Omental fat pad (tissue), 4 donors: ENCODE data around the gene TRMT112. TPM values are rescaled to one million over a fixed set of nuclear protein-coding genes. Genes with fewer than 3 reads are reported as not detected.

ENCODE experiments used
- ATAC-seq: fragments of 150-250 bp; one replicate; pipeline ENCODE4 v1.9.1; 2016; ENCODE audit warnings: mild to moderate bottlenecking, moderate library complexity; ENCODE audit not compliant: low FRiP score
- DNase-seq: peaks from one replicate; pipeline ENCODE4 v3.0.0-alpha.2; 2019; ENCODE audit warnings: low spot score
- total RNA-seq, 4 donors: library from RNA; depleted of rRNA; stranded (reverse); fragments of >200 nt; gene quantifications; one replicate each; pipeline ENCODE4 v1.1.0, GENCODE V29; 2016
- TF ChIP-seq, protein P1 (sequence below), 3 donors: fragments of 450-650 bp; IDR thresholded peaks; one replicate each; pipeline ENCODE4 v1.5.1; 2016 to 2017; ENCODE audit warnings: antibody characterized with exemption in 3 of 3, mild to moderate bottlenecking in 3 of 3, moderate library complexity in 2 of 3

The TRMT112 gene
- total RNA-seq, 4 donors from 2014 or later: 180 to 263 (median 215) TPM

DNA sequence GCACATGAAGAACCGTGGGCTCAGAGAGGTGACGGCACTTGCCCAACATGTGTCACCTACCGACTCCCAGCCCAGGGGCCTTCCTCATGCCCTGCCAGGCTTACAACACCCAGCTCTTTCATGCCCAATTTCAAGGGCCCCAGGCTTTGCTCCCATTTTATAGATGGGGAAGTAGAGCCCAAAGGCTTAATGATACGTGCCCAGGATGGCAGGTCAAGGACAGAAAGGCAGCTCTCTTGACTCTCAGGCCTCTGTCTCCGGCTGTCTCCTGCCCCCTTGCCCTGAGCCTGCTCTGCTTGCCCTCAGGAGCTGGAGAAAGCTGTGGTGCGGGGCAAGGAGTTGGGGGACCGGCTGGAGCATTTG, 31.6 kb upstream of the TRMT112 start:
- TF ChIP-seq, protein P1, sequence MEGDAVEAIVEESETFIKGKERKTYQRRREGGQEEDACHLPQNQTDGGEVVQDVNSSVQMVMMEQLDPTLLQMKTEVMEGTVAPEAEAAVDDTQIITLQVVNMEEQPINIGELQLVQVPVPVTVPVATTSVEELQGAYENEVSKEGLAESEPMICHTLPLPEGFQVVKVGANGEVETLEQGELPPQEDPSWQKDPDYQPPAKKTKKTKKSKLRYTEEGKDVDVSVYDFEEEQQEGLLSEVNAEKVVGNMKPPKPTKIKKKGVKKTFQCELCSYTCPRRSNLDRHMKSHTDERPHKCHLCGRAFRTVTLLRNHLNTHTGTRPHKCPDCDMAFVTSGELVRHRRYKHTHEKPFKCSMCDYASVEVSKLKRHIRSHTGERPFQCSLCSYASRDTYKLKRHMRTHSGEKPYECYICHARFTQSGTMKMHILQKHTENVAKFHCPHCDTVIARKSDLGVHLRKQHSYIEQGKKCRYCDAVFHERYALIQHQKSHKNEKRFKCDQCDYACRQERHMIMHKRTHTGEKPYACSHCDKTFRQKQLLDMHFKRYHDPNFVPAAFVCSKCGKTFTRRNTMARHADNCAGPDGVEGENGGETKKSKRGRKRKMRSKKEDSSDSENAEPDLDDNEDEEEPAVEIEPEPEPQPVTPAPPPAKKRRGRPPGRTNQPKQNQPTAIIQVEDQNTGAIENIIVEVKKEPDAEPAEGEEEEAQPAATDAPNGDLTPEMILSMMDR (IDR thresholded peaks at IDR 0.05): no peak
- DNase-seq (no peak), ATAC-seq (no peak)

DNA sequence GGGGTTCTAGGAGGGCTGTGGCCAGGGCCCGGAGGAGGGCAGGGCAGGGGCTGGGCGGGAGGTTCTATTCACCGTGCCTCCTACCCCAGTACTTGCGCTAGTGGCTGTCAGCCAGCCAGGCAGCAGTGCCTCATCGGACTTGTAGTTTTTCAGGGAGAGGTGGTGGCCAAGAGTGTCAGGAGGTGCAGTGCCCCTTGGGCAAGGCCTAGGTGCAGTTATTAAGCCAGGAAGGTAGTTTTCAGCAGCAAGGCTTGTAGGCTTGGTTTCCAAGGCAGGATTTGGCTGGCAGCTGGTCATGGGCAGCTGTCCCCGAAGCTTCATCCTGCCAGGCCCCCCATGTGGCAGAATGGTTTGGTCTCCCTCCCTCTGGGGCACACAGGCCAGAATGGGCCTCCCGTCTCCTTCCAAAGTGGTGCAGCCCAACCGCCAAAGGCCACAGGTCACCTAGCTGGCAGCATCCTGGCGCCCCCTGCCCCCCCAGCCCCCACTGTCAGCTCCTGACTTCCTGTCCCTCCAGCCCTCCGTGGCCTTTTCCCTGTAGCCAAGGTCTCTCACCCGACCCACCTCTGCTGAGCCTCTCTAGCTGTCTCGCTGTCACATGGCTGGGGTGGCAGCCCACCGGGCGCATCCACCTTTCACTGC, 31.1 kb upstream of the TRMT112 start:
- TF ChIP-seq, protein P1 (IDR thresholded peaks at IDR 0.05): no peak
- DNase-seq: no peak
- no peak for ATAC-seq

- DNase-seq (no peak), ATAC-seq (no peak)
- TF ChIP-seq, protein P1 (IDR thresholded peaks at IDR 0.05): no peak
These were observed 30.0 kb upstream of the TRMT112 start for GRCh38 chr11:64347193-64347867.

GRCh38 chr11:64344787-64345186, 27.4 kb upstream of the TRMT112 start:
- no peak for DNase-seq
- TF ChIP-seq, protein P1 (IDR thresholded peaks at IDR 0.05): no peak
- ATAC-seq: no peak

- TF ChIP-seq, protein P1 (IDR thresholded peaks at IDR 0.05): no peak
- DNase-seq (no peak), ATAC-seq (no peak)
These were observed 26.6 kb upstream of the TRMT112 start for GRCh38 chr11:64343767-64344559.

DNA sequence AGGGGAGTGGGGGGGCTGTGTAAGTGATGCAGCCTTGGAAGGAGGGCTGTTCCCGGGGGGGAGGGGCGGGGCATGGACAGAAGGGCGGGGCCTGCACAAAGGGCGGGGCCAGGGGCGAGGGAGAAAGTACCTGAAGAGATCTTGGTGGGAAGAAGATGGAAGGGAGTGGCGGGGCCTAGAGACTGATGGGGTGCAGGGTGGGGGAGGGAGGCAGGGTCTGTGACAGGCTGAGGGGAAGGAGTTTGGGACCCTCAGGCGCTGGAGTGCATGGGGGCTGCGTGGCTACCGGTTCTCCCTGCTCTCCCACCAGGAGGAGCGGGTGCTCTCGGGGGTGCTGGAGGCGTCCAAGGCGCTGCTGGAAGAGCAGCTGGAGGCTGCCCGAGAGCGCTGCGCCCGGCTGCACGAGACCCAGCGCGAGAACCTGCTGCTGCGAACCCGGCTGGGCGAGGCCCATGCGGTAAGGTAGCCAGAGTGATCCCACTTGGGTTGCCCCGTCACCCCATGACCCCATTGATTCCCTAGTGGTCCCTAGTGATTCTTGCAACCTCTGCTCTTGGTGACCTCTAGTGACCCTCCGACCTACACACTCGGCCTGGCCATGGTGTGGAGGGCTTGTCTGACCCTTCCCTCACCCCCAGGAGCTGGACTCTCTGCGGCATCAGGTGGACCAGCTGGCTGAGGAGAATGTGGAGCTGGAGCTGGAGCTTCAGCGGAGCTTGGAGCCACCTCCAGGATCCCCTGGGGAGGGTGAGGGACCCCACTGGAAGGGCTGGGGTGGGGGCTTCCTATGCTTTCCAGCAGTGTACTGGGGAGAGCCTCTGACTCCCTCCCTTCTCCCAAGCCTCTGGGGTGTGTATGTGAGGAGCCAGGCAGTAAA, 25.7 kb upstream of the TRMT112 start:
- ATAC-seq (no peak), DNase-seq (no peak)
- TF ChIP-seq, protein P1 (IDR thresholded peaks at IDR 0.05): no peak
